Activated CD8-positive, alpha-beta T cell treated with anti-CD3 and anti-CD28 coated beads for 36 hours (primary cell): Measurements from ENCODE around the gene RFNG. TPM values are rescaled to one million over a fixed set of nuclear protein-coding genes. Genes with fewer than 3 reads are reported as not detected.

Experiments used
- ATAC-seq: fragments of 200-7000 bp; cut with Tn5 transposase; one replicate; pipeline ENCODE4 v1.10.0; 2021; ENCODE audit warnings: mild to moderate bottlenecking, moderate library complexity
- CTCF ChIA-PET: fragments of 350-600 bp; sonication (Branson Sonifier 250); formaldehyde crosslinking; loops from one replicate; lab custom pipeline; 2021; ENCODE audit warnings: antibody characterized with exemption; lab: Charles Lee
- POLR2A ChIA-PET: fragments of 350-600 bp; sonication (Branson Sonifier 250); formaldehyde crosslinking; loops from one replicate; lab custom pipeline; 2021; ENCODE audit warnings: antibody characterized with exemption; lab: Charles Lee
- DNase-seq: peaks from one replicate; pipeline ENCODE4 v3.0.0-alpha.2; 2020
- H3K27ac Mint-ChIP-seq: one replicate; pipeline ENCODE4 v1.8.0; 2021; ENCODE audit warnings: mild to moderate bottlenecking, mixed read lengths
- H3K27me3 Mint-ChIP-seq: one replicate; pipeline ENCODE4 v1.8.0; 2021; ENCODE audit warnings: mixed read lengths
- H3K36me3 Mint-ChIP-seq: one replicate; pipeline ENCODE4 v1.8.0; 2021; ENCODE audit warnings: low read depth, mixed read lengths
- H3K4me1 Mint-ChIP-seq: one replicate; pipeline ENCODE4 v1.8.0; 2021; ENCODE audit warnings: low read depth, mixed read lengths
- H3K4me3 Mint-ChIP-seq: one replicate; pipeline ENCODE4 v1.8.0; 2021; ENCODE audit warnings: mild to moderate bottlenecking, moderate library complexity, mixed read lengths
- H3K9me3 Mint-ChIP-seq: one replicate; pipeline ENCODE4 v1.8.0; 2021; ENCODE audit warnings: mixed read lengths
- intact Hi-C: fragments of 100-400 bp; cut with micrococcal nuclease; formaldehyde crosslinking; loops from one replicate; pipeline ENCODE4 v1.10.0; 2022
- total RNA-seq, 2 experiments: library from RNA; stranded (reverse); gene quantifications; one replicate each; pipeline ENCODE4 v1.2.3, GENCODE V29; 2021
- TF ChIP-seq, protein P1 (sequence below): fragments of 200-600 bp; IDR thresholded peaks from one replicate; pipeline ENCODE4 v1.8.0; 2022; ENCODE audit warnings: antibody characterized with exemption, mild to moderate bottlenecking

Gene RFNG
- total RNA-seq, 2 experiments from 2014 or later, result 14.2 to 15.3 TPM

DNA sequence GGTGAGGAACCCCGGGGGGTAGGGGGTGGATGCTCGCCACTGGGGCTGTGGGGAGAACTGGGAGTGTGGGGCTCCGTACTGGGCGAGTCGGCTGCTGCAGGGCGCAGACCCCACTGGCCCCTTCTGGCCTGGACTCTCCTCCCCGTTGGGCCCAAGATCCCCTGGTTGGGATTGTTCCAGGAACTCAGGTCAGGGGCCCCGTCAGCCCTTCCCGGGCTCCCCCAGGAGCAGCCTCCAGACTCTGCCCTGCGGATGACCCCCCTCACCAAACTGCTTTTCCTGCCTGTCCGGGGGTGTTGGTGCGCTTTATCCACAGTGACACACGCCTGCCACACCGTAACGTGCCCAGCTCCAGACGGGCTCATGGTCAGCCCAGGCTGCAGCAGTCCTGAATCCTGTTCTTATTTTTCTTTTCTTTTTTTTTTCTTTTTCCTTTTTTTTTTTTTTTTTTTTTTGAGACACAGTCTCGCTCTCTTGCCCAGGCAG lies 50.0 kb downstream of the RFNG start:
- POLR2A ChIA-PET, result no interaction called here
- Mint-ChIP-seq H3K4me3 (no peak overlapping the region), H3K9me3 (no peaks in the 10 kb centered on the region), H3K27ac (no peak overlapping the region), H3K36me3 (no peaks in the 10 kb centered on the region), H3K4me1 (no peaks in the 10 kb centered on the region), H3K27me3 (no peaks in the 10 kb centered on the region)
- CTCF ChIA-PET, result no interaction called here
- DNase-seq, result no peak
- intact Hi-C loops, result no loop called here
- TF ChIP-seq, protein P1, sequence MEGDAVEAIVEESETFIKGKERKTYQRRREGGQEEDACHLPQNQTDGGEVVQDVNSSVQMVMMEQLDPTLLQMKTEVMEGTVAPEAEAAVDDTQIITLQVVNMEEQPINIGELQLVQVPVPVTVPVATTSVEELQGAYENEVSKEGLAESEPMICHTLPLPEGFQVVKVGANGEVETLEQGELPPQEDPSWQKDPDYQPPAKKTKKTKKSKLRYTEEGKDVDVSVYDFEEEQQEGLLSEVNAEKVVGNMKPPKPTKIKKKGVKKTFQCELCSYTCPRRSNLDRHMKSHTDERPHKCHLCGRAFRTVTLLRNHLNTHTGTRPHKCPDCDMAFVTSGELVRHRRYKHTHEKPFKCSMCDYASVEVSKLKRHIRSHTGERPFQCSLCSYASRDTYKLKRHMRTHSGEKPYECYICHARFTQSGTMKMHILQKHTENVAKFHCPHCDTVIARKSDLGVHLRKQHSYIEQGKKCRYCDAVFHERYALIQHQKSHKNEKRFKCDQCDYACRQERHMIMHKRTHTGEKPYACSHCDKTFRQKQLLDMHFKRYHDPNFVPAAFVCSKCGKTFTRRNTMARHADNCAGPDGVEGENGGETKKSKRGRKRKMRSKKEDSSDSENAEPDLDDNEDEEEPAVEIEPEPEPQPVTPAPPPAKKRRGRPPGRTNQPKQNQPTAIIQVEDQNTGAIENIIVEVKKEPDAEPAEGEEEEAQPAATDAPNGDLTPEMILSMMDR, result no peak
- ATAC-seq, result no peak

DNA sequence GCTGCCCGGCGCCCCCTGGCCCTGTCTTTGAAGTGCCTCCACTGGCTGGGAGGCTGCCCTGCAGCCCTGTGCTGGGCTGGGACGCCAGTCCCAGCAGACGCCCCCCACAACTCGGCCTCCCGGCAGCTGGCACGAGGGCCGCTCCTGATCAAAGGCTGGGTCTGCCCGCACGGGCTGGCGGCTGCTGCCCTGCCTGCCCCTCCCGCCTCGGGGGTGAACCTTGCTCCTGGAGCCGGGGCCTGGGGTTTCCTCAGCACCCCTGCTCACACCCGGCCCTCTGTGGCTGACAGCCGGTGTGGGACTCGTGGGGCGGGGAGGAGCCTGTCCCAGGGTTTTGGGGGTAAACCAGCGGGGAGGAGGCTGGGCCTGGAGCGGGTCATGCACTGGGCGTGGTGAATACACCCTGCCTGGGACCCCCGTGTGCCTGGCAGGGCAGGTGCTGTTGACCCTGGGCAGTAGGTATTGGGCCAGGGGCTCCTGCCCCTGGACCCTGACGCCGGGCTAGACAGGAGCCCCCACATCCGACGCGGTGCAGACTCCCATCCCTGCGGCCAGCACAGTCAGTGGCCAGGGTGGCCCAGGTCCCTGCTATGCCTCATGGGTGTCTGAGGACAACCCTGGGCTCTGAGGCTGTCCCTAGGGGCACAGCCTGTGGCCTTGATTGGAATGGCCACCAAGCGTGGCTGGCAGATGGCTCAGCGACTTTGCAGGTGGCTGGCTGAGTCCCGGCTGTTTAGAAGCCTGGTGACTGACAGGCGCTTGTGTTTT lies 50.6 kb downstream of the RFNG start:
- no peak overlapping the region for H3K27ac Mint-ChIP-seq

DNA sequence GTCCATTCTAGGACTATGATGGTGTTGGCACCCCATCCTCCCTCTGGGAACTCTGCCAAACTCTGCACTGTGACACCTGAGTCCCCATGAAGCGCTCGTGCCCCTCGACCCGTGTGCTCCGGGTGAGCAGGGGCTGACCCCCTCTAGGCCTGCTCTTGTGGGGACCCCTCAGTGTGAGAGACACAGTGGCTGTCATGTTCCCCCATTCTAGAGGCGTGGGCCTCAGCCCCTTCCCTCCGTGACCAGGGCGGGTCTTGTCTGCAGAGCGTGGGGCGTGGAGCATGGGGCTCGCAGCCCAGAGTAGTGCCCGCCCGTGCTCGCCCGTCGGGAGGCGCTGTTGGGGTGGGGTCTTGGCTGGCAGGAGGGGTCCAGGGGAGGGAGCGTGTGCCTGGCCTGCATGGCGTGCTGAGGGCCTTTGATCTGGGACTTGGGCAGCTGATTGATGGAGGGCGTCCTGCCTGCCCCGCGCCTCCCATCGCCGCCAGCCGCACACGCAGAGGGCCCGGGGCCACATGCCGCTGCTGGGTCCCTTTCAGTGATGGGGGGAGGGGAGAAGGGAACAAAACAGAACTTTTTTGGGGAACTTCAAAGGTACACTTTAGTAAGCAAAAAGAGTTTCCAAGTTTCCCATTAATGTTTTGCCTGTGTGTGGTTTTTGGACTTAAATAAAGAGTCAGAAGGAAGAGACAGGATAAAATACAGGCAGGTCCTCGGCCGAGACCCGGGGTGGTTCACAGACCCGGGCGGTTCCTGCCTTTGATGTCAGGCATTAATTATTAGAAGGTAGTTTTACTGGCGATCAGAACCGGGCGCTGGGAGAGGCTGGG lies 51.4 kb downstream of the RFNG start:
- Mint-ChIP-seq H3K27me3 (no peaks in the 10 kb centered on the region), H3K4me1 (no peaks in the 10 kb centered on the region), H3K27ac (no peak overlapping the region), H3K36me3 (no peaks in the 10 kb centered on the region), H3K4me3 (no peak overlapping the region), H3K9me3 (no peaks in the 10 kb centered on the region)
- no peak for ATAC-seq
- POLR2A ChIA-PET, result no interaction called here
- CTCF ChIA-PET, result no interaction called here
- intact Hi-C loops, result no loop called here
- no peak for DNase-seq
- TF ChIP-seq, protein P1, result no peak

More for the DNA sequence above, 50.6 kb downstream of the RFNG start:
- TF ChIP-seq, protein P1, result no peak
- no peaks in the 10 kb centered on the region for H3K9me3 Mint-ChIP-seq
- ATAC-seq, result no peak
- H3K36me3 Mint-ChIP-seq, result no peaks in the 10 kb centered on the region
- CTCF ChIA-PET, result no interaction called here
- H3K27me3 Mint-ChIP-seq, result no peaks in the 10 kb centered on the region
- no peaks in the 10 kb centered on the region for H3K4me1 Mint-ChIP-seq
- H3K4me3 Mint-ChIP-seq, result no peak overlapping the region
- POLR2A ChIA-PET, result no interaction called here
- no peak for DNase-seq
- intact Hi-C loops, result no loop called here

DNA sequence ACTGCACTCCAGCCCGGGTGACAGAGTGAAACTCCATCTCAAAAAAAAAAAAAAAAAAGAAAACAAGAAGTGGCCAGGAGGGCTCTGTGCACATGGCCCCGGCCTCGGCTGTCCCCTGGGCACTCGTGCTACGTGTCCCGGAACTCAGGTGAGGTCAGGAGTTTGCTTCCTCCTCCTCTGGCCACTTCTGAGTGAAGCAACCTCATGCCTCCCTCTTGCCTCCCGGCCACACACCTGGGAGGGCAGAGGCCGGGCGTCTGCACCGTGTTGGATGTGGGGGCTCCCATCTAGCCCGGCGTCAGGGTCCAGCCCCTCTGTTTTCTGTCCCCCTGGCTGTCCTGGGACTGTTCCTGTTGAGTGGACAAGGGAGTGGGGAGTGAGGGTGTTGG lies 52.0 kb downstream of the RFNG start:
- no peaks in the 10 kb centered on the region for H3K9me3 Mint-ChIP-seq
- CTCF ChIA-PET, result no interaction called here

More for the DNA sequence above, 52.0 kb downstream of the RFNG start:
- ATAC-seq, result no peak
- TF ChIP-seq, protein P1, result no peak
- POLR2A ChIA-PET, result no interaction called here
- Mint-ChIP-seq H3K4me1 (no peaks in the 10 kb centered on the region), H3K4me3 (no peak overlapping the region), H3K27me3 (no peaks in the 10 kb centered on the region), H3K36me3 (no peaks in the 10 kb centered on the region), H3K27ac (no peak overlapping the region)
- intact Hi-C loops, result no loop called here
- no peak for DNase-seq
